Mesendoderm (in vitro differentiated cells): Measurements from ENCODE around the gene TNIP1.

Experiments
- DNase-seq: peaks from one replicate; pipeline ENCODE4 v3.0.0; 2013
- H2AK5ac ChIP-seq: 2 replicates; pipeline ENCODE4 v1.6.1; 2013; ENCODE audit warnings: low read length, inconsistent platforms
- H2BK120ac ChIP-seq: 2 replicates; pipeline ENCODE4 v1.6.1; 2013; ENCODE audit warnings: low read depth, mild to moderate bottlenecking, low read length, moderate library complexity, mixed read lengths
- H2BK15ac ChIP-seq: replicated peaks from 2 replicates; pipeline ENCODE4 v1.6.1; 2013; ENCODE audit warnings: low read depth, mild to moderate bottlenecking, moderate library complexity
- H2BK5ac ChIP-seq: 2 replicates; pipeline ENCODE4 v1.6.1; 2013; ENCODE audit warnings: low read length, inconsistent platforms
- H3K18ac ChIP-seq: 2 replicates; pipeline ENCODE4 v1.6.1; 2013; ENCODE audit warnings: mild to moderate bottlenecking, low read length, mixed read lengths
- H3K23ac ChIP-seq: one replicate; pipeline ENCODE4 v1.6.1; 2013; ENCODE audit warnings: low read length
- H3K27ac ChIP-seq: 2 replicates; pipeline ENCODE4 v1.5.1; 2013; ENCODE audit warnings: low read depth, mild to moderate bottlenecking, inconsistent platforms, low read length, moderate library complexity
- H3K27me3 ChIP-seq: 2 replicates; pipeline ENCODE4 v1.6.1; 2013; ENCODE audit warnings: low read length, control low read depth, mild to moderate bottlenecking, inconsistent platforms; ENCODE audit not compliant: insufficient read depth, poor library complexity
- H3K36me3 ChIP-seq: 2 replicates; pipeline ENCODE4 v1.6.1; 2013; ENCODE audit warnings: low read length, inconsistent platforms; ENCODE audit not compliant: control insufficient read depth, insufficient read depth
- H3K4ac ChIP-seq: one replicate; pipeline ENCODE4 v1.6.1; 2013; ENCODE audit warnings: low read depth, mild to moderate bottlenecking, low read length, moderate library complexity
- H3K4me1 ChIP-seq: 2 replicates; pipeline ENCODE4 v1.6.1; 2013; ENCODE audit warnings: low read depth, low read length, inconsistent platforms; ENCODE audit not compliant: control insufficient read depth
- H3K4me2 ChIP-seq: 2 replicates; pipeline ENCODE4 v1.6.1; 2013; ENCODE audit warnings: low read length
- H3K4me3 ChIP-seq: 2 replicates; pipeline ENCODE4 v1.5.1; 2013; ENCODE audit warnings: mild to moderate bottlenecking, low read length
- H3K56ac ChIP-seq: one replicate; pipeline ENCODE4 v1.6.1; 2013; ENCODE audit warnings: low read length
- H3K79me1 ChIP-seq: 2 replicates; pipeline ENCODE4 v1.6.1; 2013; ENCODE audit warnings: low read length, inconsistent platforms
- H3K79me2 ChIP-seq: 2 replicates; pipeline ENCODE4 v1.6.1; 2013; ENCODE audit warnings: mild to moderate bottlenecking, low read length; ENCODE audit not compliant: control insufficient read depth, insufficient read depth
- H3K9ac ChIP-seq: 2 replicates; pipeline ENCODE4 v1.6.1; 2013; ENCODE audit warnings: low read length, inconsistent platforms
- H4K5ac ChIP-seq: one replicate; pipeline ENCODE4 v1.6.1; 2013; ENCODE audit warnings: low read length
- H4K8ac ChIP-seq: one replicate; pipeline ENCODE4 v1.6.1; 2013; ENCODE audit warnings: low read depth, mild to moderate bottlenecking, control low read depth, low read length, moderate library complexity
- WGBS: extraction: QIAGEN DNeasy Blood & Tissue Kit; methylation state at CpG from one replicate; pipeline ENCODE4 v1.1.7; 2013; ENCODE audit warnings: low lambda C conversion rate, missing lambda C conversion rate; ENCODE audit not compliant: insufficient coverage; ENCODE audit errors: extremely low coverage; 5-methylcytosine and 5-hydroxymethylcytosine counted together

TNIP1 gene

GRCh38 chr5:151118913-151119575, 38.2 kb upstream of the TNIP1 start:
- no peak overlapping the region for H3K4me2 ChIP-seq
- H4K8ac ChIP-seq = no peak overlapping the region
- no peak overlapping the region for H3K4ac ChIP-seq
- no peak overlapping the region for H3K56ac ChIP-seq
- no peaks in the 10 kb centered on the region for H3K79me2 ChIP-seq
- H2BK120ac ChIP-seq = no peak overlapping the region
- H3K23ac ChIP-seq = no peak overlapping the region
- no peak overlapping the region for H2BK5ac ChIP-seq
- no peak overlapping the region for H3K4me3 ChIP-seq
- peaks cover 29% of the 10 kb centered on the region for H3K36me3 ChIP-seq
- no peaks in the 10 kb centered on the region for H3K79me1 ChIP-seq
- H2BK15ac ChIP-seq = no peak overlapping the region
- H3K9ac ChIP-seq = no peak overlapping the region
- WGBS = no CpG with 5 or more reads among the region's 7 CpGs
- no peaks in the 10 kb centered on the region for H3K27me3 ChIP-seq
- H2AK5ac ChIP-seq = no peak overlapping the region
- no peak for DNase-seq
- H4K5ac ChIP-seq = no peak overlapping the region
- no peaks in the 10 kb centered on the region for H3K4me1 ChIP-seq
- H3K18ac ChIP-seq = no peak overlapping the region
- H3K27ac ChIP-seq = no peak overlapping the region

- H3K18ac ChIP-seq = no peak overlapping the region
- no peak overlapping the region for H3K27ac ChIP-seq
- no peak overlapping the region for H3K56ac ChIP-seq
- no peak overlapping the region for H3K9ac ChIP-seq
- H3K79me1 ChIP-seq = no peaks in the 10 kb centered on the region
- H3K79me2 ChIP-seq = no peaks in the 10 kb centered on the region
- no peak overlapping the region for H2BK15ac ChIP-seq
- H3K36me3 ChIP-seq = peaks cover 17% of the 10 kb centered on the region
- H3K4ac ChIP-seq = no peak overlapping the region
- no peak overlapping the region for H3K4me2 ChIP-seq
- H3K23ac ChIP-seq = no peak overlapping the region
- H2BK5ac ChIP-seq = no peak overlapping the region
- no peak overlapping the region for H4K8ac ChIP-seq
- no peak overlapping the region for H4K5ac ChIP-seq
- peak; percentile 67 for DNase-seq
- no peak overlapping the region for H2BK120ac ChIP-seq
- H2AK5ac ChIP-seq = no peak overlapping the region
- no peak overlapping the region for H3K4me3 ChIP-seq
- no peaks in the 10 kb centered on the region for H3K27me3 ChIP-seq
- whole genome bisulfite sequencing = no CpG with 5 or more reads among the region's 7 CpGs
- no peaks in the 10 kb centered on the region for H3K4me1 ChIP-seq
These were observed 34.6 kb upstream of the TNIP1 start for GRCh38 chr5:151115272-151115905.

GRCh38 chr5:151113651-151114050, 32.8 kb upstream of the TNIP1 start:
- no CpG with 5 or more reads among the region's 3 CpGs for WGBS
- no peak overlapping the region for H3K4me2 ChIP-seq

GRCh38 chr5:151110992-151111391, 30.2 kb upstream of the TNIP1 start:
- DNase-seq = no peak
- H3K27ac ChIP-seq = no peak overlapping the region
- H3K4me2 ChIP-seq = no peak overlapping the region
- H2BK120ac ChIP-seq = no peak overlapping the region
- no peak overlapping the region for H3K18ac ChIP-seq
- no peaks in the 10 kb centered on the region for H3K79me2 ChIP-seq
- no peaks in the 10 kb centered on the region for H3K79me1 ChIP-seq
- H3K27me3 ChIP-seq = no peaks in the 10 kb centered on the region
- whole genome bisulfite sequencing = no CpG with 5 or more reads among the region's 3 CpGs
- H2BK15ac ChIP-seq = no peak overlapping the region
- no peak overlapping the region for H3K4ac ChIP-seq
- no peak overlapping the region for H3K4me3 ChIP-seq
- no peaks in the 10 kb centered on the region for H3K4me1 ChIP-seq
- no peak overlapping the region for H3K23ac ChIP-seq
- no peak overlapping the region for H4K5ac ChIP-seq
- peaks cover 29% of the 10 kb centered on the region for H3K36me3 ChIP-seq
- H4K8ac ChIP-seq = no peak overlapping the region
- no peak overlapping the region for H3K56ac ChIP-seq
- no peak overlapping the region for H2BK5ac ChIP-seq
- no peak overlapping the region for H2AK5ac ChIP-seq
- no peak overlapping the region for H3K9ac ChIP-seq

More at GRCh38 chr5:151113651-151114050, 32.8 kb upstream of the TNIP1 start:
- peaks cover 26% of the 10 kb centered on the region for H3K36me3 ChIP-seq
- H2AK5ac ChIP-seq = no peak overlapping the region
- H3K9ac ChIP-seq = no peak overlapping the region
- no peak overlapping the region for H3K18ac ChIP-seq
- H2BK15ac ChIP-seq = no peak overlapping the region
- H3K79me1 ChIP-seq = no peaks in the 10 kb centered on the region
- no peaks in the 10 kb centered on the region for H3K4me1 ChIP-seq
- no peak overlapping the region for H3K4me3 ChIP-seq
- no peak for DNase-seq
- H3K79me2 ChIP-seq = no peaks in the 10 kb centered on the region
- H3K27me3 ChIP-seq = no peaks in the 10 kb centered on the region
- H3K4ac ChIP-seq = no peak overlapping the region
- no peak overlapping the region for H2BK5ac ChIP-seq
- H4K5ac ChIP-seq = no peak overlapping the region
- H3K56ac ChIP-seq = no peak overlapping the region
- no peak overlapping the region for H2BK120ac ChIP-seq
- H3K23ac ChIP-seq = no peak overlapping the region
- no peak overlapping the region for H3K27ac ChIP-seq
- H4K8ac ChIP-seq = no peak overlapping the region

GRCh38 chr5:151110122-151110681, 29.4 kb upstream of the TNIP1 start:
- H2AK5ac ChIP-seq = no peak overlapping the region
- no peaks in the 10 kb centered on the region for H3K79me1 ChIP-seq
- no peak overlapping the region for H2BK5ac ChIP-seq
- no peaks in the 10 kb centered on the region for H3K4me1 ChIP-seq
- no peak overlapping the region for H3K23ac ChIP-seq
- no peak overlapping the region for H3K56ac ChIP-seq
- no peaks in the 10 kb centered on the region for H3K27me3 ChIP-seq
- no peak overlapping the region for H3K4ac ChIP-seq
- no peak overlapping the region for H3K9ac ChIP-seq
- no peak for DNase-seq
- H3K18ac ChIP-seq = no peak overlapping the region
- no peak overlapping the region for H4K8ac ChIP-seq
- no peak overlapping the region for H3K27ac ChIP-seq
- no peak overlapping the region for H3K4me3 ChIP-seq
- H4K5ac ChIP-seq = no peak overlapping the region
- H3K36me3 ChIP-seq = peaks cover 32% of the 10 kb centered on the region
- no CpG with 5 or more reads among the region's 11 CpGs for WGBS
- H2BK120ac ChIP-seq = no peak overlapping the region
- H2BK15ac ChIP-seq = no peak overlapping the region
- no peak overlapping the region for H3K4me2 ChIP-seq
- H3K79me2 ChIP-seq = no peaks in the 10 kb centered on the region
